ENCODE results near the gene CMTM3. TPM values are rescaled to one million over a fixed set of nuclear protein-coding genes. Genes with fewer than 3 reads are reported as not detected.

Gene CMTM3
- total and polyA plus RNA-seq, 9 of the 15 experiments (the other 6 are each of a cell fraction or from before 2014, with no cell fraction given), result 4.6 to 33.4 (median 17.5) TPM

- TF ChIP-seq TEAD2 (tag; IDR thresholded peaks at IDR 0.05) (peak; percentile 72), RCOR1 (IDR thresholded peaks at IDR 0.05; ENCODE audit: borderline replicate concordance in 1 of 2, low read depth in 2 of 2, low read length in 2 of 2) (peak in 1 of 2 experiments; percentile 24; a peak in 1 of 4 replicates), ZNF24 (IDR thresholded peaks at IDR 0.05) (peak; percentile 29; the same call in 1 of the 2 replicates), ZBTB11 (CRISPR knock-in tag; IDR thresholded peaks at IDR 0.05) (0 out of 6 replicates have a peak, but pooled peaks of 1 of the 3 experiments have one; percentile 22), ZBED1 (IDR thresholded peaks at IDR 0.05) (no peak), DNMT1 (IDR thresholded peaks at IDR 0.05) (no peak), TEAD1 (CRISPR knock-in tag; IDR thresholded peaks at IDR 0.05) (peak; percentile 83 to 98), PCBP2 (IDR thresholded peaks at IDR 0.05; ENCODE audit: low read depth, low read length, poor library complexity, severe bottlenecking) (no peak), ZBTB17 (CRISPR knock-in tag; IDR thresholded peaks at IDR 0.05) (0 out of 2 replicates have a peak, but pooled peaks have one; percentile 22), ETV5 (CRISPR knock-in tag; IDR thresholded peaks at IDR 0.05; ENCODE audit: low read depth) (0 out of 2 replicates have a peak, but pooled peaks have one; percentile 12), CBX3 (IDR thresholded peaks at IDR 0.05; ENCODE audit: borderline replicate concordance in 1 of 2, low read length in 2 of 2) (peak in 1 of 2 experiments; percentile 75; a peak in 1 of 3 replicates), ZNF780A (CRISPR knock-in tag; IDR thresholded peaks at IDR 0.05) (no peak), EP400 (IDR thresholded peaks at IDR 0.05) (peak; percentile 70), L3MBTL2 (IDR thresholded peaks at IDR 0.05) (peak; percentile 90), ETV6 (IDR thresholded peaks at IDR 0.05; ENCODE audit: borderline replicate concordance in 1 of 2, low read depth in 2 of 2, low read length in 1 of 2) (no peak), ETV6 (CRISPR knock-in tag; IDR thresholded peaks at IDR 0.05; ENCODE audit: borderline replicate concordance) (peak; percentile 35; the same call in 1 of the 2 replicates), KDM4B (IDR thresholded peaks at IDR 0.05; ENCODE audit: borderline replicate concordance in 2 of 2, low read depth in 1 of 2) (no peak), TFAP4 (CRISPR knock-in tag; IDR thresholded peaks at IDR 0.05; ENCODE audit: borderline replicate concordance) (peak; percentile 55; the same call in 1 of the 2 replicates), MAZ (CRISPR knock-in tag; conservative IDR thresholded peaks at IDR 0.05 in 1 of 2, IDR thresholded peaks at IDR 0.05 in 1 of 2) (peak in 1 of 2 experiments; percentile 65; a peak in 2 of 4 replicates), DMBX1 (CRISPR knock-in tag; IDR thresholded peaks at IDR 0.05; ENCODE audit: borderline replicate concordance) (peak; percentile 83; the same call in 1 of the 2 replicates), CREB1 (IDR thresholded peaks at IDR 0.05) (no peak), CREB1 (CRISPR knock-in tag; IDR thresholded peaks at IDR 0.05) (peak; percentile 45; the same call in 1 of the 2 replicates), ATF1 (CRISPR knock-in tag; IDR thresholded peaks at IDR 0.05) (no peak), ATF1 (tag; IDR thresholded peaks at IDR 0.05) (peak; percentile 25; the same call in 1 of the 2 replicates)
Observed at GRCh38 chr16:66608241-66609138, 4.0 kb downstream of the CMTM3 start (continued).
